ENCODE measurements around the gene ADGRG3. TPM values are rescaled to one million over a fixed set of nuclear protein-coding genes. Genes with fewer than 3 reads are reported as not detected.

Gene ADGRG3
- total and polyA plus RNA-seq, 9 of the 15 experiments (the other 6 are each of a cell fraction or from before 2014, with no cell fraction given), result 0.09 to 0.52 (median 0.14) TPM; not detected in 3

- TF ChIP-seq RERE (CRISPR knock-in tag; IDR thresholded peaks at IDR 0.05; ENCODE audit: borderline replicate concordance), result no peak
- peak in 1 of 2 experiments; percentile 29; a peak in 1 of 3 replicates for TF ChIP-seq CBX3 (IDR thresholded peaks at IDR 0.05; ENCODE audit: borderline replicate concordance in 1 of 2, low read length in 2 of 2)
- TF ChIP-seq RBM17 (IDR thresholded peaks at IDR 0.05; ENCODE audit: borderline replicate concordance, low read depth, low read length), result no peak
- peak; percentile 73 for TF ChIP-seq ZNF436 (CRISPR knock-in tag; IDR thresholded peaks at IDR 0.05)
- no peak for TF ChIP-seq ZNF408 (CRISPR knock-in tag; IDR thresholded peaks at IDR 0.05; ENCODE audit: low read depth)
- TF ChIP-seq U2AF1 (optimal IDR thresholded peaks at IDR 0.05; ENCODE audit: low read depth, low read length), result no peak
- TF ChIP-seq DDX20 (tag; IDR thresholded peaks at IDR 0.05; ENCODE audit: low read depth), result no peak
These were observed 14.9 kb downstream of the ADGRG3 start (continued) for GRCh38 chr16:57682809-57683635.
